WTC11 (cell line): ENCODE measurements around the gene ROPN1. TPM values are rescaled to one million over a fixed set of nuclear protein-coding genes. Genes with fewer than 3 reads are reported as not detected.
A peak's percentile ranks its signal among the peaks of the same experiment; 100 is the strongest.
"Not testable (repeated sequence)": the region's sequence is repeated elsewhere in the genome, so short reads cannot be mapped to it uniquely, and the experiment has no call there.

Experiments used
- ATAC-seq: fragments of 200-7000 bp; cut with Tn5 transposase; 2 replicates; pipeline ENCODE4 v1.10.0; 2021; ENCODE audit warnings: mild to moderate bottlenecking, moderate library complexity
- CTCF ChIA-PET: fragments of 300-600 bp; sonication (Branson Sonifier 250); formaldehyde crosslinking; loops from one replicate; lab custom pipeline; 2021; ENCODE audit warnings: antibody characterized with exemption; lab: Charles Lee
- POLR2A ChIA-PET: fragments of 350-600 bp; sonication (Branson Sonifier 250); formaldehyde crosslinking; loops from one replicate; lab custom pipeline; 2021; ENCODE audit warnings: antibody characterized with exemption; lab: Charles Lee
- DNase-seq: peaks from one replicate; pipeline ENCODE4 v3.0.0; 2021; ENCODE audit warnings: low spot score
- H3K27ac Mint-ChIP-seq: 2 replicates; pipeline ENCODE4 v1.8.0; 2021; ENCODE audit warnings: mixed read lengths
- H3K27me3 Mint-ChIP-seq: 2 replicates; pipeline ENCODE4 v1.8.0; 2021; ENCODE audit warnings: low read depth, mild to moderate bottlenecking, moderate library complexity, mixed read lengths
- H3K36me3 Mint-ChIP-seq: 2 replicates; pipeline ENCODE4 v1.8.0; 2021; ENCODE audit warnings: mixed read lengths
- H3K4me1 Mint-ChIP-seq: 2 replicates; pipeline ENCODE4 v1.8.0; 2022; ENCODE audit warnings: mixed read lengths
- H3K4me3 Mint-ChIP-seq: 2 replicates; pipeline ENCODE4 v1.8.0; 2021; ENCODE audit warnings: mild to moderate bottlenecking, moderate library complexity, mixed read lengths
- H3K9me3 Mint-ChIP-seq: 2 replicates; pipeline ENCODE4 v1.8.0; 2021; ENCODE audit warnings: mixed read lengths
- EMX1 ChIP-seq: fragments of 250-450 bp; sonication (Bioruptor Pico); IDR thresholded peaks from 2 replicates; pipeline ENCODE4 v1.8.0; 2021; ENCODE audit warnings: mild to moderate bottlenecking
- FOXP1 ChIP-seq: sonication (generic); formaldehyde crosslinking; IDR thresholded peaks from 2 replicates; pipeline ENCODE4 v1.8.0; 2022; ENCODE audit warnings: missing genetic modification reagents, mild to moderate bottlenecking, moderate library complexity, borderline replicate concordance
- GTF2I ChIP-seq: fragments of 250-450 bp; sonication (Bioruptor Pico); conservative IDR thresholded peaks from 2 replicates; pipeline ENCODE4 v1.4.0; 2021; ENCODE audit warnings: mild to moderate bottlenecking
- MYBL2 ChIP-seq: sonication (generic); formaldehyde crosslinking; IDR thresholded peaks from 2 replicates; pipeline ENCODE4 v1.8.1; 2023; ENCODE audit warnings: mild to moderate bottlenecking, moderate library complexity, missing genetic modification reagents
- NFYB ChIP-seq: sonication (generic); formaldehyde crosslinking; conservative IDR thresholded peaks from 2 replicates; pipeline ENCODE4 v1.8.0; 2022; ENCODE audit warnings: low read depth, missing genetic modification reagents
- TCF7 ChIP-seq: sonication (generic); formaldehyde crosslinking; IDR thresholded peaks from 2 replicates; pipeline ENCODE4 v1.8.0; 2022; ENCODE audit warnings: mild to moderate bottlenecking, low read depth, missing genetic modification reagents, moderate library complexity
- TEAD4 ChIP-seq: sonication (generic); formaldehyde crosslinking; IDR thresholded peaks from 2 replicates; pipeline ENCODE4 v1.8.0; 2022; ENCODE audit warnings: mild to moderate bottlenecking, missing genetic modification reagents
- ZNF138 ChIP-seq: sonication (generic); formaldehyde crosslinking; conservative IDR thresholded peaks from 2 replicates; pipeline ENCODE4 v1.8.1; 2022; ENCODE audit warnings: mild to moderate bottlenecking, moderate library complexity, missing genetic modification reagents
- ZNF232 ChIP-seq: sonication (generic); formaldehyde crosslinking; IDR thresholded peaks from 2 replicates; pipeline ENCODE4 v1.8.0; 2022; ENCODE audit warnings: mild to moderate bottlenecking, missing genetic modification reagents
- ZNF416 ChIP-seq: fragments of 250-450 bp; sonication (Bioruptor Pico); IDR thresholded peaks from 2 replicates; pipeline ENCODE4 v1.9.0; 2021; ENCODE audit warnings: mild to moderate bottlenecking, inconsistent platforms
- total RNA-seq: library from RNA; stranded (reverse); gene quantifications from 3 replicates; pipeline ENCODE4 v1.2.3, GENCODE V29; 2021
- TF ChIP-seq, protein P1 (sequence below): fragments of 200-600 bp; IDR thresholded peaks from 2 replicates; pipeline ENCODE4 v1.8.0; 2022; ENCODE audit warnings: antibody characterized with exemption
- TF ChIP-seq, protein P2 (sequence below): fragments of 250-450 bp; sonication (Bioruptor Pico); IDR thresholded peaks from 2 replicates; pipeline ENCODE4 v1.9.0; 2021; ENCODE audit warnings: mild to moderate bottlenecking, borderline replicate concordance
- TF ChIP-seq, protein P3 (sequence below): sonication (generic); formaldehyde crosslinking; IDR thresholded peaks from 2 replicates; pipeline ENCODE4 v1.8.0; 2022; ENCODE audit warnings: missing genetic modification reagents
- TF ChIP-seq, protein P4 (sequence below): sonication (generic); formaldehyde crosslinking; IDR thresholded peaks from 2 replicates; pipeline ENCODE4 v1.8.1; 2022; ENCODE audit warnings: low read depth, mild to moderate bottlenecking, moderate library complexity, missing genetic modification reagents, borderline replicate concordance
- TF ChIP-seq, protein P5 (sequence below): sonication (generic); formaldehyde crosslinking; IDR thresholded peaks from 2 replicates; pipeline ENCODE4 v1.8.1; 2022; ENCODE audit warnings: mild to moderate bottlenecking, missing genetic modification reagents, moderate library complexity, borderline replicate concordance
- TF ChIP-seq, protein P6 (sequence below): sonication (generic); formaldehyde crosslinking; IDR thresholded peaks from 2 replicates; pipeline ENCODE4 v1.8.1; 2023; ENCODE audit warnings: mild to moderate bottlenecking, missing genetic modification reagents, moderate library complexity
- TF ChIP-seq, protein P7 (sequence below): fragments of 250-450 bp; sonication (Bioruptor Pico); IDR thresholded peaks from 2 replicates; pipeline ENCODE4 v1.9.0; 2021; ENCODE audit warnings: mild to moderate bottlenecking

Gene ROPN1
- total RNA-seq, 1 experiment from 2014 or later: not detected

DNA sequence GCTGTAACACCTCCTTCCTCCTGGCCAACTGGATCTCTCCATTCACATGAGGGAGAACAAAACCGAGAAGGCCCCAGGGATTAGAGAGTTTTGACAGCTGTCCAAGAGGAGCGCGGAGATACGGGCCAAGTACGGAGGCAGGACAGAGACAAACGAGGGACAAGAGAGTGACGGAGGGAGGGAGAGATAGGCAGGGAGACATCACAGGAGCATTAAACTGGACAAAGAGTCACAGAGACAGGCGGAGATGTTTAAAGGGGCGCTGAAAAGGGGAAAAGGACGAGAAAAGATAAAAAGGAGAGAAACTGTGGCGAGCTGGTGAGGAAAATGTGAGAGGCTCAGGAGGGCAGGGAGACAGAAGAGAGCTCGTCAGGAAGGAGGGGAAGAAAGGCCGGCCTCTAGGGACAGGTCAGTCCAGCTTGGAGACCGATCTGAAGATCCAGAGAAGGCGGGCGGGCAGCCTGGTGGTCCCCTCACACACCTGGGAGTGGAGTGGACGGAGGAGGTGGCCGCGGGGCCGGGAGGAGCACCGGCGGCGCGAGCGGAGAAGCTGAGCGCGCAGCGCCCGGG, 40.5 kb upstream of the ROPN1 start (continued):
- TF ChIP-seq MYBL2 (CRISPR knock-in tag) (no peak), NFYB (CRISPR knock-in tag) (no peak), ZNF232 (no peak)
- TF ChIP-seq, protein P1, sequence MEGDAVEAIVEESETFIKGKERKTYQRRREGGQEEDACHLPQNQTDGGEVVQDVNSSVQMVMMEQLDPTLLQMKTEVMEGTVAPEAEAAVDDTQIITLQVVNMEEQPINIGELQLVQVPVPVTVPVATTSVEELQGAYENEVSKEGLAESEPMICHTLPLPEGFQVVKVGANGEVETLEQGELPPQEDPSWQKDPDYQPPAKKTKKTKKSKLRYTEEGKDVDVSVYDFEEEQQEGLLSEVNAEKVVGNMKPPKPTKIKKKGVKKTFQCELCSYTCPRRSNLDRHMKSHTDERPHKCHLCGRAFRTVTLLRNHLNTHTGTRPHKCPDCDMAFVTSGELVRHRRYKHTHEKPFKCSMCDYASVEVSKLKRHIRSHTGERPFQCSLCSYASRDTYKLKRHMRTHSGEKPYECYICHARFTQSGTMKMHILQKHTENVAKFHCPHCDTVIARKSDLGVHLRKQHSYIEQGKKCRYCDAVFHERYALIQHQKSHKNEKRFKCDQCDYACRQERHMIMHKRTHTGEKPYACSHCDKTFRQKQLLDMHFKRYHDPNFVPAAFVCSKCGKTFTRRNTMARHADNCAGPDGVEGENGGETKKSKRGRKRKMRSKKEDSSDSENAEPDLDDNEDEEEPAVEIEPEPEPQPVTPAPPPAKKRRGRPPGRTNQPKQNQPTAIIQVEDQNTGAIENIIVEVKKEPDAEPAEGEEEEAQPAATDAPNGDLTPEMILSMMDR: no peak

DNA sequence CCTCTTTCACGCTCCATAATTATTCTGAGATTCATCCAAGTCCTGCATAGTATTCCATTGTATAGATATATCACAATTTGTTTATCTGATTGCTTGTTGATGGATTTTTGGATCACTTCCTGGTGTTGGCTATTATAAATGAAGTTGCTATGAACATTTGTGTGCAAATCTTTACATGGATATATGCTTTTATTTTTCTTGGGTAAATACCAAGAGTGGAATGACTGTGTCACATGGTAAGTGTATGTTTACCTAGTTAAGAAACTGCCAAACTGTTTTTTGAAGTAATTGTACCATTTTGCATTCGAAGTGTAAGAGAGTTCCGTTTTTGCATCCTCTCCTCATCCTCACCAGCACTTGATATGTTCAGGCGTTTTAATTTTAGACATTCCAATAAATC, 34.6 kb upstream of the ROPN1 start:
- no peak for DNase-seq
- TF ChIP-seq, protein P2, sequence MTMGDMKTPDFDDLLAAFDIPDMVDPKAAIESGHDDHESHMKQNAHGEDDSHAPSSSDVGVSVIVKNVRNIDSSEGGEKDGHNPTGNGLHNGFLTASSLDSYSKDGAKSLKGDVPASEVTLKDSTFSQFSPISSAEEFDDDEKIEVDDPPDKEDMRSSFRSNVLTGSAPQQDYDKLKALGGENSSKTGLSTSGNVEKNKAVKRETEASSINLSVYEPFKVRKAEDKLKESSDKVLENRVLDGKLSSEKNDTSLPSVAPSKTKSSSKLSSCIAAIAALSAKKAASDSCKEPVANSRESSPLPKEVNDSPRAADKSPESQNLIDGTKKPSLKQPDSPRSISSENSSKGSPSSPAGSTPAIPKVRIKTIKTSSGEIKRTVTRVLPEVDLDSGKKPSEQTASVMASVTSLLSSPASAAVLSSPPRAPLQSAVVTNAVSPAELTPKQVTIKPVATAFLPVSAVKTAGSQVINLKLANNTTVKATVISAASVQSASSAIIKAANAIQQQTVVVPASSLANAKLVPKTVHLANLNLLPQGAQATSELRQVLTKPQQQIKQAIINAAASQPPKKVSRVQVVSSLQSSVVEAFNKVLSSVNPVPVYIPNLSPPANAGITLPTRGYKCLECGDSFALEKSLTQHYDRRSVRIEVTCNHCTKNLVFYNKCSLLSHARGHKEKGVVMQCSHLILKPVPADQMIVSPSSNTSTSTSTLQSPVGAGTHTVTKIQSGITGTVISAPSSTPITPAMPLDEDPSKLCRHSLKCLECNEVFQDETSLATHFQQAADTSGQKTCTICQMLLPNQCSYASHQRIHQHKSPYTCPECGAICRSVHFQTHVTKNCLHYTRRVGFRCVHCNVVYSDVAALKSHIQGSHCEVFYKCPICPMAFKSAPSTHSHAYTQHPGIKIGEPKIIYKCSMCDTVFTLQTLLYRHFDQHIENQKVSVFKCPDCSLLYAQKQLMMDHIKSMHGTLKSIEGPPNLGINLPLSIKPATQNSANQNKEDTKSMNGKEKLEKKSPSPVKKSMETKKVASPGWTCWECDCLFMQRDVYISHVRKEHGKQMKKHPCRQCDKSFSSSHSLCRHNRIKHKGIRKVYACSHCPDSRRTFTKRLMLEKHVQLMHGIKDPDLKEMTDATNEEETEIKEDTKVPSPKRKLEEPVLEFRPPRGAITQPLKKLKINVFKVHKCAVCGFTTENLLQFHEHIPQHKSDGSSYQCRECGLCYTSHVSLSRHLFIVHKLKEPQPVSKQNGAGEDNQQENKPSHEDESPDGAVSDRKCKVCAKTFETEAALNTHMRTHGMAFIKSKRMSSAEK (CRISPR knock-in tag): no peak
- TF ChIP-seq, protein P3, sequence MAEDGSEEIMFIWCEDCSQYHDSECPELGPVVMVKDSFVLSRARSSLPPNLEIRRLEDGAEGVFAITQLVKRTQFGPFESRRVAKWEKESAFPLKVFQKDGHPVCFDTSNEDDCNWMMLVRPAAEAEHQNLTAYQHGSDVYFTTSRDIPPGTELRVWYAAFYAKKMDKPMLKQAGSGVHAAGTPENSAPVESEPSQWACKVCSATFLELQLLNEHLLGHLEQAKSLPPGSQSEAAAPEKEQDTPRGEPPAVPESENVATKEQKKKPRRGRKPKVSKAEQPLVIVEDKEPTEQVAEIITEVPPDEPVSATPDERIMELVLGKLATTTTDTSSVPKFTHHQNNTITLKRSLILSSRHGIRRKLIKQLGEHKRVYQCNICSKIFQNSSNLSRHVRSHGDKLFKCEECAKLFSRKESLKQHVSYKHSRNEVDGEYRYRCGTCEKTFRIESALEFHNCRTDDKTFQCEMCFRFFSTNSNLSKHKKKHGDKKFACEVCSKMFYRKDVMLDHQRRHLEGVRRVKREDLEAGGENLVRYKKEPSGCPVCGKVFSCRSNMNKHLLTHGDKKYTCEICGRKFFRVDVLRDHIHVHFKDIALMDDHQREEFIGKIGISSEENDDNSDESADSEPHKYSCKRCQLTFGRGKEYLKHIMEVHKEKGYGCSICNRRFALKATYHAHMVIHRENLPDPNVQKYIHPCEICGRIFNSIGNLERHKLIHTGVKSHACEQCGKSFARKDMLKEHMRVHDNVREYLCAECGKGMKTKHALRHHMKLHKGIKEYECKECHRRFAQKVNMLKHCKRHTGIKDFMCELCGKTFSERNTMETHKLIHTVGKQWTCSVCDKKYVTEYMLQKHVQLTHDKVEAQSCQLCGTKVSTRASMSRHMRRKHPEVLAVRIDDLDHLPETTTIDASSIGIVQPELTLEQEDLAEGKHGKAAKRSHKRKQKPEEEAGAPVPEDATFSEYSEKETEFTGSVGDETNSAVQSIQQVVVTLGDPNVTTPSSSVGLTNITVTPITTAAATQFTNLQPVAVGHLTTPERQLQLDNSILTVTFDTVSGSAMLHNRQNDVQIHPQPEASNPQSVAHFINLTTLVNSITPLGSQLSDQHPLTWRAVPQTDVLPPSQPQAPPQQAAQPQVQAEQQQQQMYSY (CRISPR knock-in tag): no peak
- TF ChIP-seq, protein P4, sequence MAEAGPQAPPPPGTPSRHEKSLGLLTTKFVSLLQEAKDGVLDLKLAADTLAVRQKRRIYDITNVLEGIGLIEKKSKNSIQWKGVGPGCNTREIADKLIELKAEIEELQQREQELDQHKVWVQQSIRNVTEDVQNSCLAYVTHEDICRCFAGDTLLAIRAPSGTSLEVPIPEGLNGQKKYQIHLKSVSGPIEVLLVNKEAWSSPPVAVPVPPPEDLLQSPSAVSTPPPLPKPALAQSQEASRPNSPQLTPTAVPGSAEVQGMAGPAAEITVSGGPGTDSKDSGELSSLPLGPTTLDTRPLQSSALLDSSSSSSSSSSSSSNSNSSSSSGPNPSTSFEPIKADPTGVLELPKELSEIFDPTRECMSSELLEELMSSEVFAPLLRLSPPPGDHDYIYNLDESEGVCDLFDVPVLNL: no peak
- TF ChIP-seq TCF7 (CRISPR knock-in tag): no peak
- no peak for TF ChIP-seq ZNF416
- TF ChIP-seq EMX1: no peak
- TF ChIP-seq FOXP1 (CRISPR knock-in tag): no peak
- TF ChIP-seq, protein P5, sequence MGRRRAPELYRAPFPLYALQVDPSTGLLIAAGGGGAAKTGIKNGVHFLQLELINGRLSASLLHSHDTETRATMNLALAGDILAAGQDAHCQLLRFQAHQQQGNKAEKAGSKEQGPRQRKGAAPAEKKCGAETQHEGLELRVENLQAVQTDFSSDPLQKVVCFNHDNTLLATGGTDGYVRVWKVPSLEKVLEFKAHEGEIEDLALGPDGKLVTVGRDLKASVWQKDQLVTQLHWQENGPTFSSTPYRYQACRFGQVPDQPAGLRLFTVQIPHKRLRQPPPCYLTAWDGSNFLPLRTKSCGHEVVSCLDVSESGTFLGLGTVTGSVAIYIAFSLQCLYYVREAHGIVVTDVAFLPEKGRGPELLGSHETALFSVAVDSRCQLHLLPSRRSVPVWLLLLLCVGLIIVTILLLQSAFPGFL (CRISPR knock-in tag): no peak
- TF ChIP-seq, protein P6, sequence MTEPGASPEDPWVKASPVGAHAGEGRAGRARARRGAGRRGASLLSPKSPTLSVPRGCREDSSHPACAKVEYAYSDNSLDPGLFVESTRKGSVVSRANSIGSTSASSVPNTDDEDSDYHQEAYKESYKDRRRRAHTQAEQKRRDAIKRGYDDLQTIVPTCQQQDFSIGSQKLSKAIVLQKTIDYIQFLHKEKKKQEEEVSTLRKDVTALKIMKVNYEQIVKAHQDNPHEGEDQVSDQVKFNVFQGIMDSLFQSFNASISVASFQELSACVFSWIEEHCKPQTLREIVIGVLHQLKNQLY (CRISPR knock-in tag): no peak
- no peak for TF ChIP-seq TEAD4 (CRISPR knock-in tag)
- TF ChIP-seq, protein P7, sequence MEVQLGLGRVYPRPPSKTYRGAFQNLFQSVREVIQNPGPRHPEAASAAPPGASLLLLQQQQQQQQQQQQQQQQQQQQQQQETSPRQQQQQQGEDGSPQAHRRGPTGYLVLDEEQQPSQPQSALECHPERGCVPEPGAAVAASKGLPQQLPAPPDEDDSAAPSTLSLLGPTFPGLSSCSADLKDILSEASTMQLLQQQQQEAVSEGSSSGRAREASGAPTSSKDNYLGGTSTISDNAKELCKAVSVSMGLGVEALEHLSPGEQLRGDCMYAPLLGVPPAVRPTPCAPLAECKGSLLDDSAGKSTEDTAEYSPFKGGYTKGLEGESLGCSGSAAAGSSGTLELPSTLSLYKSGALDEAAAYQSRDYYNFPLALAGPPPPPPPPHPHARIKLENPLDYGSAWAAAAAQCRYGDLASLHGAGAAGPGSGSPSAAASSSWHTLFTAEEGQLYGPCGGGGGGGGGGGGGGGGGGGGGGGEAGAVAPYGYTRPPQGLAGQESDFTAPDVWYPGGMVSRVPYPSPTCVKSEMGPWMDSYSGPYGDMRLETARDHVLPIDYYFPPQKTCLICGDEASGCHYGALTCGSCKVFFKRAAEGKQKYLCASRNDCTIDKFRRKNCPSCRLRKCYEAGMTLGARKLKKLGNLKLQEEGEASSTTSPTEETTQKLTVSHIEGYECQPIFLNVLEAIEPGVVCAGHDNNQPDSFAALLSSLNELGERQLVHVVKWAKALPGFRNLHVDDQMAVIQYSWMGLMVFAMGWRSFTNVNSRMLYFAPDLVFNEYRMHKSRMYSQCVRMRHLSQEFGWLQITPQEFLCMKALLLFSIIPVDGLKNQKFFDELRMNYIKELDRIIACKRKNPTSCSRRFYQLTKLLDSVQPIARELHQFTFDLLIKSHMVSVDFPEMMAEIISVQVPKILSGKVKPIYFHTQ (CRISPR knock-in tag): no peak
- no peak for TF ChIP-seq ZNF138 (CRISPR knock-in tag)
- no peak for TF ChIP-seq GTF2I
- ATAC-seq: no peak
- CTCF ChIA-PET: interaction anchor here (1.4 to 1.5 kb wide), 2 partner anchors 53 to 255 kb away, joined by 3 to 4 read pairs; no protein-coding TSS in a partner anchor
- POLR2A ChIA-PET: interaction anchor here (0.6 to 0.7 kb wide), 2 partner anchors 134 to 390 kb away, joined by 3 to 6 read pairs; no protein-coding TSS in a partner anchor
- H3K27me3 Mint-ChIP-seq: peaks cover 15% of the 10 kb centered on the region
- 0 out of 2 replicates have a peak overlapping the region, but pooled peaks have one; percentile 40 for H3K4me3 Mint-ChIP-seq
- no peak overlapping the region for H3K27ac Mint-ChIP-seq
- H3K9me3 Mint-ChIP-seq: no peaks in the 10 kb centered on the region
- H3K36me3 Mint-ChIP-seq: no peaks in the 10 kb centered on the region
- H3K4me1 Mint-ChIP-seq: no peaks in the 10 kb centered on the region

DNA sequence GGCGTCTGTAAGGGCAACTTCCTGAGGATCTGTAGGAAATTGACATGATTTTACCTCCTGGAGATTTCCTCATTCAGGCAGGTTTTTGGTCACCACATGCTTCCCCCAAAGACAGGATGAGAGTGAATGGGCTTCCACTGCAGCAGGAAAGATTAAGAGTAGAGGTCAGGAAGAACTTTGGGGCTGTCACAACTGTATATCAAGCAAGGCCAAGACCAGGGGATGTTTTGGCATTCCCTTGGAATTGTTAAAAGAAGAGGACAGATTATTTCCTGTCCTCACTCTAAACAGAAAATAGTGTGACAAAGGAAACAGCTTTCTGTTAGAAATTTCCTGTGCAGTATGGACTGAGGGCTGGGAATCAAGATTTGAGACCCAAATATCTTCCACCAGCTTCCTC, 31.6 kb upstream of the ROPN1 start:
- peaks cover 10% of the 10 kb centered on the region for H3K9me3 Mint-ChIP-seq
- not testable (repeated sequence) for H3K27me3 Mint-ChIP-seq, DNase-seq, H3K27ac Mint-ChIP-seq, H3K4me3 Mint-ChIP-seq, H3K36me3 Mint-ChIP-seq, ATAC-seq, H3K4me1 Mint-ChIP-seq
- CTCF ChIA-PET: interaction anchor here (0.6 to 2.7 kb wide), 2 partner anchors 9 to 435 kb away, joined by 3 to 20 read pairs; partner anchors contain the start of gene KALRN
- POLR2A ChIA-PET: interaction anchor here (0.7 kb wide), 1 partner anchor 241 kb away, joined by 4 read pairs; no protein-coding TSS in a partner anchor
